ENCODE data around the gene AVPI1.

The AVPI1 gene, protein sequence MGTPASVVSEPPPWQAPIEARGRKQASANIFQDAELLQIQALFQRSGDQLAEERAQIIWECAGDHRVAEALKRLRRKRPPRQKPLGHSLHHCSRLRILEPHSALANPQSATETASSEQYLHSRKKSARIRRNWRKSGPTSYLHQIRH
- total RNA-seq: 0.68 to 8.5 (median 2.2) reads per million in 9 experiments

DNA sequence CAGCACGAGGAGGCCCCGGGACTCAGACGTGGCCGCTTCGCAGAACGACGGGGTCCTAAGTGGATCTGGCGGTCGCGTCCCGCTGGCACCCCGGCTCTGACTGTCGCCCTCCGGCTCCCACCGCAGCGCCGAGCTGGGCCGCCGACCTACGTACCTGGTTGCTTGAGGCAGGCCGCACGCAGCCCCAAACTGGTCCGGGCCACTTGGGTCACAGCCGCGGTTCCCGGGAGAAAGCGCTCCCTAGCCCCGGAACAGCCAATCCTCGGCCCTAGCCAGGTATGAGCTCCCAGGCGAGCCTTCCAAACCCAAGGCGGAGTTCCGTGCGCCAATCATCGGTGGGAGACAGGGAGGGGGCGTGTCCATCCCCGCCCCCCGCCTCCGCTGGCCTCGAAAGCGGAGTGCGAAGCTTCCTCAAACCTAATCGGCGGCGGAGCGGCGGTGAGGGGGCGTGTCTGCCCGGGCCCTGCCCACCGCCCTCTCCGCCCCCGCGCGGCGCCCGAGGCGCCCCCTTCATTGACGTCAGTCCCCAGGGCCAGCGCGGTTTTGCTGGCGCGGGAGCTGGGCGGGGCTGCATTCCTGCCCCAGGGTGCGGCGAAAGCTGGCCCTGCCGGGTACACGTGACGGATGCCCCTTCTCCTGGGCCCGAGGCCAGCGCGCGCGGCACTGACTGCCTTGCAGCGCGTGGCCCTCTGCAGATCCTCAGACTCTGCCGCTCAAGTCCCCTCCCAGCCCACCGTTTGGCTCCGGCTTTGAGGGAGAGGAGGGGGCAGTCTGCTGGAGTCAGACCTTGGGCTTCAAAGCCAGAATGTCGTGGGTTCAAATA lies at the start of gene AVPI1:
Gene AVPI1 (minus strand): TSS at position 280 of the 823 bp plus-strand sequence. CDS start 7,336 bp downstream, outside the sequence.
- ATAC-seq (replicated peaks) (peak; percentile 89), DNase-seq (peak; percentile 92 to 95 (median 93))
- Mint-ChIP-seq H3K36me3 (ENCODE audit: insufficient read depth) (peaks cover 8% of the 10 kb centered on the region), H3K27me3 (no peaks in the 10 kb centered on the region), H3K9me3 (no peaks in the 10 kb centered on the region), H3K27ac (peak within 1 kb of the TSS; percentile 21 to 67), H3K4me1 (ENCODE audit: low read depth in 2 of 2) (peaks cover 9 to 17% of the 10 kb centered on the region in 2 donors), H3K4me3 (peak within 1 kb of the TSS; percentile 81 to 84)

DNA sequence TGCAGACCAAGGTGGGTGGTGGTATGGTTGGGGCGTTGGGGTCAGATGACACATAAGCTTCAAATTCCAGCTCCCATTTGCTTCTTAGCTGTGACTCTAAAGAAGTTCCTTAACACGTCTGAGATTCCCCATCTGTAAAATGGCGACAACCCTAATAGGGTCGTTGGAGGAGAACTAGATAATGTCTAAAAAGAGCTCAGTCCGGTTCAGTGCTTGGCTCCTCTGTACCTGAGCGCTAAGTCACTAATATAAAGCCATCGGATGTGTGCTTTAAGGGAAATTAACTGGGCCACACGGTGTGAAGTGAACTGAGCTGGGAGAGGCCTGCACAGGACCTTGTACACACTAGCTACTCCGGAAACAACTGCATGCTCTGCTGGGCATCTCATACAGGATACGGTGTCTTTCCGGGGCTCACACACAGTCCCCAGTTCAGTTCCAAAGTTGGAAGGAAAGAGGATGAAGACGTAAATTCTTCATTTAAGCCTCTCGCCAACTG lies 49.4 kb upstream of the AVPI1 start:
- no peaks in the 10 kb centered on the region for H3K9me3 Mint-ChIP-seq
- H3K36me3 Mint-ChIP-seq (ENCODE audit: insufficient read depth): peaks cover 25% of the 10 kb centered on the region
- H3K4me1 Mint-ChIP-seq (ENCODE audit: low read depth in 2 of 2): peaks cover 38 to 43% of the 10 kb centered on the region in 2 donors
- DNase-seq (no peak), ATAC-seq (replicated peaks) (peak; percentile 7)
- peak overlapping the region; percentile 92 to 94 for H3K4me3 Mint-ChIP-seq
- H3K27ac Mint-ChIP-seq: peak overlapping the region; percentile 97 to 98
- peaks cover 0 to 8% of the 10 kb centered on the region in 2 donors for H3K27me3 Mint-ChIP-seq

DNA sequence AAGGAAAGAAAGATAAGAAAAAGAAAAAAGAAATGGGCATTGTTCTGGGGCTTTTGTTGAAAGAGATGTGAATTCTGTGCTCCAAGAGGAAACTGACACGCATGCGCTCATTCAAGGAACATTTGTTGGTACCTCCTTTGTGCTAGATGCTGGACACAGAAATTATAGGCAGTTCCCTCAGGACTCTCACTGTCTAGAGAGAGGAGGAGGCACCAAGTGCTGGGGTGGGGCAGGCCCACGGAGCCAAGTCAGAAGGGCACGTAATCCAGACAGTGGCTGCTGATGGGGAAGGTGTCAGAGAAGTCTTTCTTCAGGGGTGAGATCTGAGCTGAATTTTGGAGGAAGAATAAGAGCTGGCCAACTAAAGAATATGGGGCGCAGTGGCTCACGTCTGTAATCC lies 47.0 kb upstream of the AVPI1 start:
- no peak overlapping the region for H3K4me3 Mint-ChIP-seq
- no peak overlapping the region for H3K27ac Mint-ChIP-seq
- no peak for ATAC-seq (replicated peaks)
- peaks cover 4 to 29% of the 10 kb centered on the region in 2 donors for H3K27me3 Mint-ChIP-seq
- H3K9me3 Mint-ChIP-seq: no peaks in the 10 kb centered on the region
- no peak for DNase-seq
- peaks cover 12% of the 10 kb centered on the region for H3K36me3 Mint-ChIP-seq (ENCODE audit: insufficient read depth)
- peaks cover 21 to 22% of the 10 kb centered on the region in 2 donors for H3K4me1 Mint-ChIP-seq (ENCODE audit: low read depth in 2 of 2)

DNA sequence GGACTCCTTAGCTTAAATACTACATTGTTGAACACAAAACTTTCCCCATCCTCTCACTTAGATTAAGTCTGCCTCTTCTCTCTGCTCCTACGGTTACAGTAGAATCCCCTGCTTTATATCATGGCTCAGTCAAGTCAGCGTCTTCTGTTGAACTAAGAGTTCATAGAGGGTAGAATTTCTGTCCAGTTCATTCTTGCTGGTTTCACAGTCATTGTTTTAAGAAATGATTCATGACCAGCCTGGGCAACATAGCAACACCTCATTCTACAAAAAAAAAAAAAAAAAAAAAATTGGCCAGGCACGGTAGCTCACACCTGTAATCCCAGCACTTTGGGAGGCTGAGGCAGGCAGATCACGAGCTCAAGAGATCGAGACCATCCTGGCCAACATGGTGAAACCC lies 46.2 kb upstream of the AVPI1 start:
- no peak for DNase-seq
- Mint-ChIP-seq H3K27me3 (peaks cover 6 to 32% of the 10 kb centered on the region in 2 donors), H3K27ac (no peak overlapping the region), H3K4me3 (no peak overlapping the region), H3K4me1 (ENCODE audit: low read depth in 2 of 2) (peaks cover 18 to 20% of the 10 kb centered on the region in 2 donors), H3K36me3 (ENCODE audit: insufficient read depth) (peaks cover 12% of the 10 kb centered on the region), H3K9me3 (no peaks in the 10 kb centered on the region)
- ATAC-seq (replicated peaks): no peak

DNA sequence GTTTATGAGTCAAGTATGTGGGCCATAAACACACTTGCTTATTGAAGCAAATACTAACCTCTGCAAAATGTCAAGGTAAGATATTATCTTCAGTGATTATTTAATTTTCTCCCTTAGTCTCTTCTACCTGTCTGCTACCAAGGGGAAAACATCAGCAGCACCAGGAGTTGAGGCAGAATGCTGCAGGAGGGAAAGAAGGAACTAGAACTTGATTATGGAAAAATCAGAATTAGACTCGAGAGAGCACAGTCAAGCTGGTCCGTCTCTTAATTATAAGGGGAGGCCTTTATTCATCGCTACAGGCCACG lies 45.0 kb upstream of the AVPI1 start:
- H3K27ac Mint-ChIP-seq: no peak overlapping the region
- H3K4me1 Mint-ChIP-seq (ENCODE audit: low read depth in 2 of 2): peaks cover 9 to 11% of the 10 kb centered on the region in 2 donors
- ATAC-seq (replicated peaks) (no peak), DNase-seq (no peak)
- no peak overlapping the region for H3K4me3 Mint-ChIP-seq
- peaks cover 6 to 32% of the 10 kb centered on the region in 2 donors for H3K27me3 Mint-ChIP-seq
- H3K9me3 Mint-ChIP-seq: no peaks in the 10 kb centered on the region
- peaks cover 5% of the 10 kb centered on the region for H3K36me3 Mint-ChIP-seq (ENCODE audit: insufficient read depth)

DNA sequence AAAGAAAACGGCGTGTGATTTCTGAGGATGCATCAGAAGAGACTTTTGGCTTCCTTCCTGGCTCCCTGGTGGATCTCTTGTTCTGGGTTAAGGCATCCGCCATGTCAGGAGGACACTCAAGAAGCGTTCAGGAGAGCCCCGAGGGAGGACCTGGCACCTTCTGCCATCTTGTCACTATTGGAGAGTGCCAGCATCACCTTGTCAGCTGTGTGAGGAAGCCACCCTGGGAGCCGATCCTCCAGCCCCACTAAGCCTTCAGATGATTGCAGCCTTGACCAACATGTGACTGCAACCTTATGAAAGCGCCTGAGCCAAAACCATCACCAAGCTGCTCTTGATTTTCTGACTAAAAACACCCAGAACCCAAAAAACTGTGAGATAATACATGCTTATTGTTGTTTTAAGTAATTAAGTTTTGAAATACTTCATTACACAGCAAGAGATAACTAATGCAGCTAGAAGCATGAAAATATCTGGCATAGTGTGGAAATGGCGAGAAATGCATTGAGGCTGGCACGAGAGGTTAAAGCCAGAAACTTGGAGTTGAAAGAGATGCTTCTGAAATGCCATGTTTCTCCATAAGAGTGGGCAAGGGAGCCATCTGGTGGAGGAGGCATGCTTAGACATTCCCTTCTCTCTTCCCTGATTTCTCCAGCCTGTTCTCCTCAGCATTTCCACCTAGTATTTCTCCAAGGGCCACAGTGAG lies 44.5 kb upstream of the AVPI1 start:
- peak; percentile 50 to 57 (median 51) for DNase-seq
- H3K9me3 Mint-ChIP-seq: no peaks in the 10 kb centered on the region
- no peak overlapping the region for H3K27ac Mint-ChIP-seq
- peaks cover under 1% of the 10 kb centered on the region for H3K36me3 Mint-ChIP-seq (ENCODE audit: insufficient read depth)
- ATAC-seq (replicated peaks): peak; percentile 74
- peaks cover 4 to 6% of the 10 kb centered on the region in 2 donors for H3K4me1 Mint-ChIP-seq (ENCODE audit: low read depth in 2 of 2)
- peaks cover 6 to 36% of the 10 kb centered on the region in 2 donors for H3K27me3 Mint-ChIP-seq
- H3K4me3 Mint-ChIP-seq: no peak overlapping the region

DNA sequence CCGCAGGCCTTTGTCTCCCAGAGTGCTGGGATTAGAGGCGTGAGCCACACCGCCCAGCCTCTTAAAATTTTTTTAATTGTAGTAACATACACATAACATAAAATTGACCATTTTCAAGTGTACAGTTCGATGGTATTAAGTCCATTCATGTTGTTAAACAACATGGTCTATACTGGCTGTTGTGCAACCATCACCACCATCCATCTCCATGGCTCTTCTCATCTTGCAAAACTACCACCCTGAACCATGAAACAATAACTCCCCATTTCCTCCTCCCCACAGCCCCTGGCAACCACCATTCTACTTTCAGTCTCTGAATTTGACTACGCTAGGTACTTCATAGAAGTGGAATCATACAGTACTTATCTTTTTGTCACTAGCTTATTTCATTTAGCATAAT lies 42.0 kb upstream of the AVPI1 start:
- Mint-ChIP-seq H3K9me3 (no peaks in the 10 kb centered on the region), H3K27ac (no peak overlapping the region), H3K27me3 (peaks cover 23 to 53% of the 10 kb centered on the region in 2 donors), H3K4me1 (ENCODE audit: low read depth in 2 of 2) (no peaks in the 10 kb centered on the region), H3K36me3 (ENCODE audit: insufficient read depth) (no peaks in the 10 kb centered on the region), H3K4me3 (no peak overlapping the region)
- ATAC-seq (replicated peaks) (no peak), DNase-seq (no peak)

DNA sequence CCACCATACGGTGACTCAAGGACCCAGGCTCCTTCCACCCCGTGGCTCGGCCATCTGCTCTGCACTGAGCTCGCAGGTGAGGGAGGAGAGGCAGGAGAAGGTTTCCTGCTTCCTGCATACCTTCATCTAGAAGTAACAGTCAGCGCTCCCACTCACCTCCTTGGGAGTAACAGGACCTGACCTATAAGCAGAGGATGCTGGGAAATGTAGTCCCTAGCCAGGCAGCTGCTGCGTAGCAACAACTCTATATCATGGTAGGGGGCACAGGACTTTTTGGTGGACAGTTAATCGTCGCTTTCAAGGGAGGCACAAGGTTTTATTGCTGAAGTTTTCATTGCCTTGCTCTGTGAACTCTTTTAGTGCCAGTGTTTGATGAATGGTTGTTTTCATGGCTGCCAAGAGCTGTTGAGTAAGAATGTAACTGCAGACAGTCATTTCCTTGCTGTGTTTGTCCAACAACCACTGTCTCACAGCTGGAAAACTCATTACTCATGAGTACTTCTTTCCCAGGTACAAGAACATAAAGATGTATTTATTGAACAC lies 39.7 kb upstream of the AVPI1 start:
- Mint-ChIP-seq H3K4me1 (ENCODE audit: low read depth in 2 of 2) (no peaks in the 10 kb centered on the region), H3K36me3 (ENCODE audit: insufficient read depth) (no peaks in the 10 kb centered on the region), H3K4me3 (no peak overlapping the region), H3K27ac (no peak overlapping the region), H3K9me3 (no peaks in the 10 kb centered on the region), H3K27me3 (peaks cover 23 to 49% of the 10 kb centered on the region in 2 donors)
- ATAC-seq (replicated peaks): no peak
- DNase-seq: no peak

DNA sequence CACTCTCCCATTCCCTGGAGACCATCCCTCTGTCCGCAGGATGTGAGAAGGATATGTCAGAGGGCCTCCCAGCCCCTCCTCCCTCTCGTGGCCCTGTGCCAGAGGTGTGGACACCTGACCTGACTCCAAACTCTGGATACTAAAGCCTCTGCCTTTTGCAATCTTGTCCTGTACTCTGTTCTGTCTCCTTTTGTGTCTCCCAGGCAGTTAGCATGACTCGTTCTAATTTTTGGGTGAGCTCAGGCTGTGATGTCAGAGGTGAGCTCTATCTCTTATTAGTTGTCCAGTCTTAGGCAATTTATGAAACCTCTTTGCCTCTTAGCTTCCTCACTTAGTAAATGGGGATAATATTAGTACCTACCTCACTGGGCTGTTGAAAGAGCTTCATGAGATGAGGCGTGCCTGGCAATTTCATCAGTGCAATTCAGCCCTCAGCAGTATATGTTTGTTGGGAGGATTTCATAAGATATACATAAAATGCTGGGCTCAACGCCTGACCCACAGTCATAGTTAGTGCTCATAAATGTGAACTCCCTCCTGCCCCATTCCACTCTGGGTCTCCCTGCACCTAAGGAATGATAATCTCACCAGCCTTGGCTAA lies 37.4 kb upstream of the AVPI1 start:
- ATAC-seq (replicated peaks) (no peak), DNase-seq (no peak)
- no peaks in the 10 kb centered on the region for H3K36me3 Mint-ChIP-seq (ENCODE audit: insufficient read depth)
- H3K4me3 Mint-ChIP-seq: no peak overlapping the region
- H3K27me3 Mint-ChIP-seq: peaks cover 23 to 30% of the 10 kb centered on the region in 2 donors
- H3K27ac Mint-ChIP-seq: no peak overlapping the region
- no peaks in the 10 kb centered on the region for H3K4me1 Mint-ChIP-seq (ENCODE audit: low read depth in 2 of 2)
- no peaks in the 10 kb centered on the region for H3K9me3 Mint-ChIP-seq

DNA sequence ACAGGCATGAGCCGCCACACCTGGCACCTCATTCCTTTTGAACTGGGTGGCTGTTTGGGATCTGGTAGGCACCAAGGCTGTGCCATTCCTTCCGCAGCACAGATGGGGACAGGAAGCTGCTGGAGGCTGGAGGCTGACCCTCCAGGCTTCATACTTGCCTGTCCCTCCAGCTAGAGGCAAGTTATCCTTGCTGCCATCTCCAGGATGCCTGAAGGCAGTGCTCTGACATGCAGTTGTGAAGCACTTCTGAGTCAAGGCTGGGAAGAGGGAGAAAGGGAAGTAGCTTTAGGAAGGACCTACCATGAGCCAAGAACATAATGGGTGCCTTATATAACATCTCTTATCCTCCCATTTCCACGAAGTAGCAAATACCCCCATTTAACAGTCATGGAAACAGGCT lies 36.0 kb upstream of the AVPI1 start:
- H3K4me3 Mint-ChIP-seq: no peak overlapping the region
- no peaks in the 10 kb centered on the region for H3K36me3 Mint-ChIP-seq (ENCODE audit: insufficient read depth)
- peaks cover 16 to 22% of the 10 kb centered on the region in 2 donors for H3K27me3 Mint-ChIP-seq
- no peaks in the 10 kb centered on the region for H3K4me1 Mint-ChIP-seq (ENCODE audit: low read depth in 2 of 2)
- no peaks in the 10 kb centered on the region for H3K9me3 Mint-ChIP-seq
- H3K27ac Mint-ChIP-seq: no peak overlapping the region
- DNase-seq: no peak
- no peak for ATAC-seq (replicated peaks)

DNA sequence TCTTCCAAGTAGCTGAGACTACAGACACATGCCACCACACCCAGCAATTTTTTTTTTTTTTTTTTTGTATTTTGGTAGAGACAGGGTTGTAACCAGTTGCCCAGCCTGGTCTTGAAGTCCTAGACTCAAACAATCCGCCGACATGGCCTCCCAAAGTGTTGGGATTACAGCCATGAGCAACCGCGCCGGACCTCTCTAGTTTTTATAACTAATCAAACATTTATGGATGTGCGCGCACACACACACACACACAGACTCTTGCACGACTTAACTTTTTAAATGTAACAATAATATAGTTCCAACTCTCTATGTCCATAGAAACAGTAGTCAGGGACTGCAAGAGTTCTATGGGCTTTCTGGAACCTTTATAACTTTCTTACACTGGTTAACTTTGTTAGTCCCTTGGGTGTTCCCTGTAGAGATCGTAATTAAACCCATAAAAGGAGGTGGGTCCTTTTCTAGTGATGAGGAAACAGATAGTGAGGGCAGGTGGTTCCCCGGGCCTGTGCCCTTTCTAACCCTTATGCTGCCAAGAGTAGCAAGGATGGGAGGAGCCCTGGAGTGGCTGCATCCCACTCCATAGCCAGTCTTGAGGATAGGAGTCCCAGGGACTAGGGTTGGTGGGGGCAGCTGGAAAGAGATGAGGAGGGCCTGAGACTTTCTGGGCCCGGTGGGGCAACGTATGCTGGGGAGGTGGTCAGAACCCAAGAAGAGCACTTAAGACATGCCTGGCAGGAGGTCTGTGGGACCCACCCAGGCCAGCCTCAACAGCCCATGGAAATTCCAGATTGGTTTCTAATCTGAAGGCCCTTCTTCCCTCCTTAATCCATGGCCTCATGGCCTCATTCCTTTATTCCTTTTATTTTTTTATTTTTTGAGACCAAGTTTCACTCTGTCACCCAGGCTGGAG lies 35.1 kb upstream of the AVPI1 start:
- Mint-ChIP-seq H3K9me3 (no peaks in the 10 kb centered on the region), H3K4me1 (ENCODE audit: low read depth in 2 of 2) (no peaks in the 10 kb centered on the region), H3K27me3 (peaks cover 16 to 22% of the 10 kb centered on the region in 2 donors), H3K36me3 (ENCODE audit: insufficient read depth) (no peaks in the 10 kb centered on the region), H3K4me3 (no peak overlapping the region), H3K27ac (no peak overlapping the region)
- ATAC-seq (replicated peaks) (no peak), DNase-seq (no peak)

DNA sequence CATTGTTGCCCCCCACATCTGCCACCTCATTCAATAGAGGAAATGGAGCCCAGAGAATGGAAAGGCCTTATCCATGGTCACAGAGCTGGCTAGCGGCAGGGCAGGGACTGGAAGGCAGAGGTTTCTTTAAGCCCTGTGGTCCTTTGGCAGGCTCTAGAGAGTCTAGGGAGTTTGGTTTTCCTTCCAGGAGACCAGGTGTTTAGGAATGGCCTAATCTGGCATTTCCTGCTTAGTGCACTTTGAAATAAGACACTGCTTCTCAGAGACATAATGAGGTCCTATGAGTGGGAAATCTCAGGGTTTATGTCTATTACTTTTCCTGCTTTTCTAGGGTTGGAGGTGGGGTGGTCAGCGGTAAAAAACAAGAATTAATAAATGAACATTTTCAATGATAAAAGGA lies 32.6 kb upstream of the AVPI1 start:
- no peaks in the 10 kb centered on the region for H3K36me3 Mint-ChIP-seq (ENCODE audit: insufficient read depth)
- DNase-seq (no peak), ATAC-seq (replicated peaks) (no peak)
- peaks cover under 1 to 1% of the 10 kb centered on the region in 2 donors for H3K4me1 Mint-ChIP-seq (ENCODE audit: low read depth in 2 of 2)
- no peak overlapping the region for H3K4me3 Mint-ChIP-seq
- peaks cover 5 to 7% of the 10 kb centered on the region in 2 donors for H3K27me3 Mint-ChIP-seq
- H3K9me3 Mint-ChIP-seq: no peaks in the 10 kb centered on the region
- H3K27ac Mint-ChIP-seq: no peak overlapping the region
